ENCODE measurements around the gene NMNAT3. TPM values are rescaled to one million over a fixed set of nuclear protein-coding genes. Genes with fewer than 3 reads are reported as not detected.

NMNAT3 gene
- total RNA-seq, 1 experiment from 2014 or later = 1.3 TPM

GRCh38 chr3:139657434-139657833 is 20.3 kb downstream of the NMNAT3 start:
- H3K27me3 ChIP-seq (ENCODE audit: insufficient read depth, low read length) = no peaks in the 10 kb centered on the region
- no peak overlapping the region for H2BK12ac ChIP-seq (ENCODE audit: insufficient read length, low read depth, low read length)
- Mint-ChIP-seq H3K9me3 (no peaks in the 10 kb centered on the region), H3K4me1 (peaks cover 16 to 18% of the 10 kb centered on the region in 2 experiments), H3K27me3 (ENCODE audit: low read depth) (peaks cover 2% of the 10 kb centered on the region; the same call in 1 of the 2 replicates), H3K4me3 (no peak overlapping the region), H3K36me3 (ENCODE audit: insufficient read depth in 1 of 3, low read depth in 3 of 3) (no peaks in the 10 kb centered on the region; a peak in 1 of 7 replicates), H3K27ac (no peak overlapping the region)
- TF ChIP-seq CTCF (conservative IDR thresholded peaks at IDR 0.05) = no peak
- H3K9me3 ChIP-seq (ENCODE audit: control insufficient read depth, low read depth, low read length) = no peaks in the 10 kb centered on the region
- no peak overlapping the region for H3T11ph ChIP-seq (ENCODE audit: low read length)
- no peak overlapping the region for H3K18ac ChIP-seq (ENCODE audit: insufficient read length, low read depth, low read length)
- H3K14ac ChIP-seq (ENCODE audit: insufficient read depth, low read length) = no peak overlapping the region
- no peaks in the 10 kb centered on the region for H3K23me2 ChIP-seq (ENCODE audit: insufficient read length, low read depth, low read length, poor library complexity, severe bottlenecking)
- H2AFZ ChIP-seq (ENCODE audit: low read length) = no peak overlapping the region
- no peak overlapping the region for H2BK5ac ChIP-seq (ENCODE audit: insufficient read length, low read length)
- H3K4me1 ChIP-seq (ENCODE audit: insufficient read depth, low read length) = peaks cover 4% of the 10 kb centered on the region; the same call in 1 of the 2 replicates
- no peak overlapping the region for H3K27ac ChIP-seq (ENCODE audit: insufficient read length, low read depth, low read length)
- no peak for DNase-seq
- no CpG with 5 or more reads among the region's 3 CpGs for WGBS (ENCODE audit: extremely low coverage, insufficient read length, low lambda C conversion rate)
- no peak overlapping the region for H3K56ac ChIP-seq (ENCODE audit: insufficient read length, low read depth, low read length)
- H3K4ac ChIP-seq (ENCODE audit: low read depth, low read length) = no peak overlapping the region
- H2AK5ac ChIP-seq (ENCODE audit: insufficient read length, low read length) = no peak overlapping the region
- H4K5ac ChIP-seq (ENCODE audit: insufficient read length, low read depth, low read length) = no peak overlapping the region
- no peaks in the 10 kb centered on the region for H3K79me2 ChIP-seq (ENCODE audit: insufficient read depth, low read length)
- H3K4me2 ChIP-seq (ENCODE audit: insufficient read depth, insufficient read length, low read length) = no peak overlapping the region
- H3K79me1 ChIP-seq (ENCODE audit: insufficient read depth, low read depth, low read length, poor library complexity, severe bottlenecking) = no peaks in the 10 kb centered on the region
- H3K23ac ChIP-seq (ENCODE audit: insufficient read length, low read depth, low read length) = no peak overlapping the region
- H2BK120ac ChIP-seq (ENCODE audit: low read depth, low read length, poor library complexity, severe bottlenecking) = no peak overlapping the region
- H4K91ac ChIP-seq (ENCODE audit: insufficient read length, low read depth, low read length) = no peak overlapping the region
- H2BK20ac ChIP-seq (ENCODE audit: low read depth, low read length, poor library complexity, severe bottlenecking) = no peak overlapping the region
- no peaks in the 10 kb centered on the region for H4K20me1 ChIP-seq (ENCODE audit: control insufficient read depth, insufficient read depth, insufficient read length)
- no peak overlapping the region for H3K9ac ChIP-seq (ENCODE audit: extremely low read depth, insufficient read length, low read length)
- no peak overlapping the region for H2BK15ac ChIP-seq (ENCODE audit: low read depth, low read length)
- no peak overlapping the region for H4K8ac ChIP-seq (replicated peaks; ENCODE audit: insufficient read length, low read depth, low read length)
